Measurements from ENCODE around the gene FHOD3. TPM values are rescaled to one million over a fixed set of nuclear protein-coding genes. Genes with fewer than 3 reads are reported as not detected.

Gene FHOD3
- total RNA-seq, 1 experiment from 2014 or later, result 0.10 TPM

DNA sequence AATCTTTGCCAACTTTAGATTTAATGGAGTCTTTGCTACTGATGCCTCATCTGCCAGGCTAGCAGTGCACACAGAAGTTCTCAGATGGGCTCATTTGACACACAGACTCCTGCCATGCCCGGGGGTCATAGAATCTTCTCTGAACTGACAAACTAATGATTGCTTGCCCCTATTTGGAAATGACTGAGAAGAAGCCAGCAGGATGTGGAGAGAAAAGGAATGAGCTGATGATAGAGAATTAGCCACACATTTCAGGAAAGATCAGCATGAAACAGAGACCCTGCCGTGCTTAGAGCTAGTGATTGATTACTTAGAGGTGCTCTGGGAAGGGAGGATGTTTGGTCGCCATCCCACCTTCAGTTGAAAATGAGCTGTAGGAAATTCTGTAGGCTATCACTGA lies 352.8 kb downstream of the FHOD3 start:
- H3K9me3 ChIP-seq, result no peaks in the 10 kb centered on the region
- H3K36me3 ChIP-seq, result no peaks in the 10 kb centered on the region
- H3K27me3 ChIP-seq, result no peaks in the 10 kb centered on the region
- no peak for DNase-seq
- no peak overlapping the region for H3K4me3 ChIP-seq

GRCh38 chr18:36650906-36651305 lies 353.4 kb downstream of the FHOD3 start:
- H3K27me3 ChIP-seq, result no peaks in the 10 kb centered on the region
- no peaks in the 10 kb centered on the region for H3K9me3 ChIP-seq
- H3K4me3 ChIP-seq, result no peak overlapping the region
- no peaks in the 10 kb centered on the region for H3K36me3 ChIP-seq
- DNase-seq, result no peak

DNA sequence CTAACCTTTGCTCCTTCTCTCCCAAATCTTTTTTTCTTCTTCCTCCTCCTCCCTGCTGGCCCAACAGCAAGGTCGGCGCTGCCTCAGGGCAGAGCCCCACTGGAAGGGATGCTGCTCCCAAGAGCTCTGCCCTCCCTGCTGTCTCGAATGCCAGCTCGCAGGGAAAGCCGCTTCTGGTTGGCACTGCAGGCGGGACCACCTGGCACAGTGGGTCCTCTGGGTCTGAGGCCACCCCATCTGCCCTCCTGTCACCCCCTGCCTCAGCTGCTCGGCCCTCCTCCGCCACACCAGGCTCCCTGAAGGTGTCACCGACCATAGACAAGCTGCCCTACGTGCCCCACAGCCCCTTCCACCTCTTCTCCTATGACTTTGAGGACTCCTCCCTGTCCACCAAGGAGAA lies 355.0 kb downstream of the FHOD3 start:
- DNase-seq, result no peak
- Histone ChIP-seq H3K27me3 (no peaks in the 10 kb centered on the region), H3K9me3 (no peaks in the 10 kb centered on the region), H3K4me3 (no peak overlapping the region), H3K36me3 (no peaks in the 10 kb centered on the region)

- no peaks in the 10 kb centered on the region for H3K27me3 ChIP-seq
- H3K4me3 ChIP-seq, result no peak overlapping the region
- H3K9me3 ChIP-seq, result no peaks in the 10 kb centered on the region
- DNase-seq, result no peak
- H3K36me3 ChIP-seq, result no peaks in the 10 kb centered on the region
Observed at GRCh38 chr18:36653141-36653869, 355.8 kb downstream of the FHOD3 start.

DNA sequence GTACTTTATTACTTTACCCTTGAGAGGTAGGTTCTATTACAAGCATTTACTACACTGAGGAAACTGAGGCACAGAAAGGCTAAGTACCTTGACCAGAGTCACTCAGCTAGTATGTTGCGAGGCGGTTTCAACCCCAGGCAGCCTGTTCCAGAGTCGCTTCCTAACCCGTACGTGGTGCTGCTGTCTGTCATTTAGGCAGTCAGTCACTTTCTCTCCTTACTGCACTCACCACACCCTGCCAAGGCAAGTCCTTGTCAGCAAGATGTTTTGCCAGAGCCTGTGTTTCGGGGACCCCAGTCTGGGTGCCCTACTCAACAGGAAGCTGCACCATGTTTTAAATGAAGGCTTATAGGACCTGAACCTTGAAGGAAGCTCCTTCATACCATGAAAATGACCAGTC lies 356.4 kb downstream of the FHOD3 start:
- Histone ChIP-seq H3K4me3 (no peak overlapping the region), H3K27me3 (no peaks in the 10 kb centered on the region), H3K36me3 (no peaks in the 10 kb centered on the region), H3K9me3 (no peaks in the 10 kb centered on the region)
- no peak for DNase-seq

- DNase-seq, result no peak
- H3K36me3 ChIP-seq, result no peaks in the 10 kb centered on the region
- H3K27me3 ChIP-seq, result no peaks in the 10 kb centered on the region
- no peak overlapping the region for H3K4me3 ChIP-seq
- no peaks in the 10 kb centered on the region for H3K9me3 ChIP-seq
Observed at GRCh38 chr18:36655074-36655473, 357.6 kb downstream of the FHOD3 start.

- no peaks in the 10 kb centered on the region for H3K27me3 ChIP-seq
- H3K36me3 ChIP-seq, result no peaks in the 10 kb centered on the region
- no peak overlapping the region for H3K4me3 ChIP-seq
- no peaks in the 10 kb centered on the region for H3K9me3 ChIP-seq
- DNase-seq, result no peak
Observed at GRCh38 chr18:36655930-36656329, 358.4 kb downstream of the FHOD3 start.

GRCh38 chr18:36658611-36659010 lies 361.1 kb downstream of the FHOD3 start:
- Histone ChIP-seq H3K9me3 (no peaks in the 10 kb centered on the region), H3K36me3 (no peaks in the 10 kb centered on the region), H3K4me3 (no peak overlapping the region), H3K27me3 (no peaks in the 10 kb centered on the region)
- no peak for DNase-seq

GRCh38 chr18:36660311-36660710 lies 362.8 kb downstream of the FHOD3 start:
- H3K36me3 ChIP-seq, result no peaks in the 10 kb centered on the region
- no peak for DNase-seq
- H3K4me3 ChIP-seq, result no peak overlapping the region
- no peaks in the 10 kb centered on the region for H3K27me3 ChIP-seq
- no peaks in the 10 kb centered on the region for H3K9me3 ChIP-seq

DNA sequence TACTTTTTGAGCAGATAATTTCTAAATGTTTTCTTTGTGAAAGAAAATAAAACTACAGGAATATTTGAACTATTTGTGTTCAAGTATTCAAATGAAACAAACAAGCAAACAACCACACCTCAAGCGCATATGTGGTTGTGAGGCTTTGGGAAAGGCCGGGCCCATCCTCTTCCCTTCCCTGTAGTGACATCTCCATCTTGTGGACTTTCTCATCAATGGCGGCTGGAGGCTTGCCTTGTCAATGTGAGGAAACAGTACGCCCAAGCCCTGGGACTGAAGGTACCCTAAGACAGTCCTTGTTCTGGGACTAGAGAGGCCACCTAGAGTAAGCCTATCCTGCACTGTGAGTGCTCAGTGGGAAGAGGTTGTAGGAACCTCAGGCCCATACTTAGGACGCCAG lies 364.5 kb downstream of the FHOD3 start:
- no peak overlapping the region for H3K4me3 ChIP-seq
- H3K27me3 ChIP-seq, result no peaks in the 10 kb centered on the region
- no peak for DNase-seq
- H3K9me3 ChIP-seq, result no peaks in the 10 kb centered on the region
- H3K36me3 ChIP-seq, result no peaks in the 10 kb centered on the region

DNA sequence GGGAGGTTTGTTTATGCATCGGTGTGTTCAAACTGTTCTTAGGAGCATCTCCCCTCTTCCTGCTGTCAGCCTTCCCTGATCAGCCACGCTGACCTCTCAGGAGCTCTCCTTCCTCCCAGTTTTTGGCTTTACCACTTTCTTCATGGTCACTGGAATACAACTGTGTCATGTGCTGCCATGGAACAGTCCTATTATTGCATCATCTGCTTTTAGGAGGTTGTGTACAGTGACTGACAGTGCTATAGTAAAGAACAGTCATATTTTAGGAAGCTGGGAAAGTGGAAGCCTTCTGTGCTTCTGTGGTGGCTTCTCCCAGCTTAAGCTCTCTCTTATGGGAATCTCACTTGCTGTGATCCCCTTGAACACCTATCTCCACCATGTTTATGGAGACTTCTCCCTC lies 365.8 kb downstream of the FHOD3 start:
- no peak for DNase-seq
- Histone ChIP-seq H3K9me3 (no peaks in the 10 kb centered on the region), H3K27me3 (no peaks in the 10 kb centered on the region), H3K4me3 (no peak overlapping the region), H3K36me3 (no peaks in the 10 kb centered on the region)

GRCh38 chr18:36665952-36666351 lies 368.4 kb downstream of the FHOD3 start:
- Histone ChIP-seq H3K27me3 (no peaks in the 10 kb centered on the region; the same call in 1 of the 2 replicates), H3K36me3 (no peaks in the 10 kb centered on the region), H3K4me3 (no peak overlapping the region), H3K9me3 (no peaks in the 10 kb centered on the region)
- no peak for DNase-seq

- no peaks in the 10 kb centered on the region; the same call in 1 of the 2 replicates for H3K27me3 ChIP-seq
- DNase-seq, result no peak
- no peaks in the 10 kb centered on the region for H3K9me3 ChIP-seq
- H3K36me3 ChIP-seq, result no peaks in the 10 kb centered on the region
- H3K4me3 ChIP-seq, result no peak overlapping the region
Observed at GRCh38 chr18:36667811-36668210, 370.3 kb downstream of the FHOD3 start.

- H3K36me3 ChIP-seq, result no peaks in the 10 kb centered on the region
- no peaks in the 10 kb centered on the region for H3K9me3 ChIP-seq
- H3K27me3 ChIP-seq, result no peaks in the 10 kb centered on the region; the same call in 1 of the 2 replicates
- no peak overlapping the region for H3K4me3 ChIP-seq
- DNase-seq, result no peak
Observed at GRCh38 chr18:36668349-36668748, 370.8 kb downstream of the FHOD3 start.

- H3K27me3 ChIP-seq, result no peaks in the 10 kb centered on the region; the same call in 1 of the 2 replicates
- H3K9me3 ChIP-seq, result no peaks in the 10 kb centered on the region
- H3K36me3 ChIP-seq, result no peaks in the 10 kb centered on the region
- no peak overlapping the region for H3K4me3 ChIP-seq
- DNase-seq, result no peak
Observed at GRCh38 chr18:36672437-36673344, 375.2 kb downstream of the FHOD3 start.

DNA sequence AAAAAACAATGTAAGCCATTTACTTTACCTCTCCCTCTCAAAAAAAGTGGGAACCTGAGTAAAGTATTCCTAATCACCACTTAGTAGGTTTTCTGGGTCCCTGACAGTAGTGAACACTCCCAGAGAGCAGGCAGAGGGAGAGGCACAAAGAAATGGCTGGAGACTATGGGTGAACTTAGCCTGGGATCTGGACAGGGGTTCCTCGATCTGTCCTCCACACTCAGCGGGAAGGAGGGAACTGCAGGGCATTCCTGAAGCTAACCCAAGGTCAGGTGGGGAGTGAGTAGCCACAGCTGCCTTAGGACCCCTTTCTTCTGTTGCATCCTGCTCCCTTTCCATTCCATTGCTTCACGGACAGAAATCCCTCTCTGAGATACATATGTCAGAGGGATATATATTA lies 375.9 kb downstream of the FHOD3 start:
- no peak overlapping the region for H3K4me3 ChIP-seq
- no peaks in the 10 kb centered on the region for H3K36me3 ChIP-seq
- DNase-seq, result no peak
- no peaks in the 10 kb centered on the region for H3K9me3 ChIP-seq
- H3K27me3 ChIP-seq, result no peaks in the 10 kb centered on the region; the same call in 1 of the 2 replicates

DNA sequence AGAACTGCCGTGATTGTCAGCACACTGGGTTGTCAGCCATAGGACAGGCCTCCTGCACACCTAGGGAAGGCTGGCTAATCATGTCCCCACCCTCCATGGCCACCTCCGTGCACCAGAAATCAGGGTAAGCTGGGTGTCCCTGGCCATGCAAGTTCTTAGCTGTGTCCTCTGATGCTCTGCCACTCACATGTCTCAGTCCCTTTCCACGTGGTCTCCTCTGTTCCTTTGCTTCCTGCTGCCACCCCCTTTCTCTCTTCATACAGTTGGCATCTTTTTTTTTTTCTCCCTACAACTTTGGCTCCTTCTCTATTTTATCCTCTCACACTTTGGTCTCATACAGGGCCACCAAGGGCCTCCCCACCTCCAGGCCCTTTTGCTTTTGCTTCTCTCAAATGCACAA lies 377.6 kb downstream of the FHOD3 start:
- H3K9me3 ChIP-seq, result no peaks in the 10 kb centered on the region
- no peaks in the 10 kb centered on the region for H3K36me3 ChIP-seq
- no peak overlapping the region for H3K4me3 ChIP-seq
- no peaks in the 10 kb centered on the region for H3K27me3 ChIP-seq
- no peak for DNase-seq

DNA sequence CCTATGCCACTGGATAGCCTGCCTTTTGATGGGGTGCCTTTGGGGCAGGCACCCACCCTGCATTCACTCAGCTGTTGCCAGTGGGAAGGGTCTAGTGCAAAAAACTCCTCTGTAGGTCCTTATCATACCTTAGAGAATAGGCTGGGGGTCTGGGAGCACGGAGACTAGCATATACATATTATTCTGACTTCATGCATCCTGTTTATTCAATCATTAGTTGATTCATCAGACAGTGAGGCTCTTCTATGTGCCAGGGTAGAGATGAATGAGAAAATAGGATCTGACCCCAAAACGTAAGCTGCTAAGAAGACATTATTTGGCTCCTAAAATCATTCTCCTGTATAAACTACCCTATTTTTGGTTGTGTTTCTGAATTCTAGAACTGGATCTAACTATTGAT lies 378.0 kb downstream of the FHOD3 start:
- H3K27me3 ChIP-seq, result no peaks in the 10 kb centered on the region
- H3K36me3 ChIP-seq, result no peaks in the 10 kb centered on the region
- no peak overlapping the region for H3K4me3 ChIP-seq
- no peaks in the 10 kb centered on the region for H3K9me3 ChIP-seq
- peak; percentile 8 for DNase-seq

Measured in MG63 (cell line).